ENCODE results near the gene PLA2G3. TPM values are rescaled to one million over a fixed set of nuclear protein-coding genes. Genes with fewer than 3 reads are reported as not detected.

Gene PLA2G3
- polyA plus RNA-seq, 2 of the 4 experiments (the other 2 are of a cell fraction): not detected

DNA sequence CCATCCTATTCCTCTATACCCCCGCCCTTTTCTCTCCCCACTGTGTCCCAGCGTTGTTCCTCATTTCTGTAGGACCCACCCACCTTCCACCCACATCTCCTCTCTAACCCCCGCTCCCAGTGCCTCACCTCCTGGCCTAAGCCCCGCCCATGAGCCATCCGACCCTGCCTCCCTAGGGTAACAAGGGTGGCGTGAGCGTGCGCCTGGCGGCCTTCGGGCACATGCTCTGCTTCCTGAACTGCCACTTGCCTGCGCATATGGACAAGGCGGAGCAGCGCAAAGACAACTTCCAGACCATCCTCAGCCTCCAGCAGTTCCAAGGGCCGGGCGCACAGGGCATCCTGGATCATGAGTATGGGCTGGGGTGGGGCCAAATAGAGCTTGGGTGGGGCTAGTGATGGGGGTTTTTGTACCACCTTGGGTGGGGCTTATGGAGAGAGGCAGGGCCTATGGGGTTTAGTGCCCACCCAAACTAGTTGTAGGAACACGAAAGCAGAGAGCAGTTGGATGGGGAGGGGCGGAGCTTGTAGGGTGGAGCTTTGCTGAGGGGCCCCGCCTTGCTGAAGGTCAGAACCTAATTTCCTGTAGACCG, 13.0 kb downstream of the PLA2G3 start:
- Histone ChIP-seq H3K4me2 (no peak overlapping the region), H3K27ac (no peak overlapping the region), H3K9me3 (no peaks in the 10 kb centered on the region), H3K4me1 (peaks cover 9% of the 10 kb centered on the region), H3K4me3 (no peak overlapping the region)
- ChIA-PET CTCF (interaction anchor here (0.8 to 3.3 kb wide), 3 partner anchors 14 to 20 kb away, joined by 3 to 17 read pairs (median 7); partner anchors contain the start of gene SELENOM), POLR2A (no interaction called here)
- TF ChIP-seq USF2 (IDR thresholded peaks at IDR 0.05) (no peak), ZFP36 (IDR thresholded peaks at IDR 0.05; ENCODE audit: borderline replicate concordance, partially characterized antibody) (no peak), CEBPB (IDR thresholded peaks at IDR 0.05) (no peak), KDM5A (IDR thresholded peaks at IDR 0.05) (no peak), SMC3 (IDR thresholded peaks at IDR 0.05) (no peak), RNF2 (IDR thresholded peaks at IDR 0.05; ENCODE audit: borderline replicate concordance, low read depth) (no peak), TP53 (CRISPR knock-in tag; IDR thresholded peaks at IDR 0.05) (no peak), FOSB (CRISPR knock-in tag; IDR thresholded peaks at IDR 0.05) (no peak), RFX5 (IDR thresholded peaks at IDR 0.05) (no peak), HEYL (CRISPR knock-in tag; IDR thresholded peaks at IDR 0.05) (no peak), BHLHE40 (IDR thresholded peaks at IDR 0.05; ENCODE audit: low read depth, low read length) (no peak), ZNF302 (CRISPR knock-in tag; IDR thresholded peaks at IDR 0.05) (no peak), SREBF2 (IDR thresholded peaks at IDR 0.05) (no peak), PHF8 (IDR thresholded peaks at IDR 0.05; ENCODE audit: borderline replicate concordance, low read depth) (no peak), RCOR1 (IDR thresholded peaks at IDR 0.05; ENCODE audit: low read depth, low read length) (no peak), CBX8 (IDR thresholded peaks at IDR 0.05) (no peak), CHD4 (IDR thresholded peaks at IDR 0.05; ENCODE audit: borderline replicate concordance) (no peak), ZC3H11A (IDR thresholded peaks at IDR 0.05) (no peak)
- TF ChIP-seq, protein P1, sequence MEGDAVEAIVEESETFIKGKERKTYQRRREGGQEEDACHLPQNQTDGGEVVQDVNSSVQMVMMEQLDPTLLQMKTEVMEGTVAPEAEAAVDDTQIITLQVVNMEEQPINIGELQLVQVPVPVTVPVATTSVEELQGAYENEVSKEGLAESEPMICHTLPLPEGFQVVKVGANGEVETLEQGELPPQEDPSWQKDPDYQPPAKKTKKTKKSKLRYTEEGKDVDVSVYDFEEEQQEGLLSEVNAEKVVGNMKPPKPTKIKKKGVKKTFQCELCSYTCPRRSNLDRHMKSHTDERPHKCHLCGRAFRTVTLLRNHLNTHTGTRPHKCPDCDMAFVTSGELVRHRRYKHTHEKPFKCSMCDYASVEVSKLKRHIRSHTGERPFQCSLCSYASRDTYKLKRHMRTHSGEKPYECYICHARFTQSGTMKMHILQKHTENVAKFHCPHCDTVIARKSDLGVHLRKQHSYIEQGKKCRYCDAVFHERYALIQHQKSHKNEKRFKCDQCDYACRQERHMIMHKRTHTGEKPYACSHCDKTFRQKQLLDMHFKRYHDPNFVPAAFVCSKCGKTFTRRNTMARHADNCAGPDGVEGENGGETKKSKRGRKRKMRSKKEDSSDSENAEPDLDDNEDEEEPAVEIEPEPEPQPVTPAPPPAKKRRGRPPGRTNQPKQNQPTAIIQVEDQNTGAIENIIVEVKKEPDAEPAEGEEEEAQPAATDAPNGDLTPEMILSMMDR (IDR thresholded peaks at IDR 0.05): no peak
- TF ChIP-seq, protein P2, sequence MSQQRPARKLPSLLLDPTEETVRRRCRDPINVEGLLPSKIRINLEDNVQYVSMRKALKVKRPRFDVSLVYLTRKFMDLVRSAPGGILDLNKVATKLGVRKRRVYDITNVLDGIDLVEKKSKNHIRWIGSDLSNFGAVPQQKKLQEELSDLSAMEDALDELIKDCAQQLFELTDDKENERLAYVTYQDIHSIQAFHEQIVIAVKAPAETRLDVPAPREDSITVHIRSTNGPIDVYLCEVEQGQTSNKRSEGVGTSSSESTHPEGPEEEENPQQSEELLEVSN (IDR thresholded peaks at IDR 0.05; ENCODE audit: borderline replicate concordance, low read depth): no peak
- 86% methylated on average over 15 of the region's 19 CpGs for WGBS (ENCODE audit: missing lambda C conversion rate)
- FAIRE-seq (no peak), DNase-seq (ENCODE audit: low read depth in 1 of 2, low spot score in 1 of 2) (no peak), ATAC-seq (no peak)

- TF ChIP-seq POLR2AphosphoS2 (conservative IDR thresholded peaks at IDR 0.05; ENCODE audit: low read length) (no peak), RFX5 (IDR thresholded peaks at IDR 0.05) (no peak), CEBPB (IDR thresholded peaks at IDR 0.05) (no peak)
- Histone ChIP-seq H3K4me1 (peaks cover 11% of the 10 kb centered on the region), H3K4me2 (no peak overlapping the region), H3K4me3 (no peak overlapping the region), H3K27ac (no peak overlapping the region), H3K9me3 (no peaks in the 10 kb centered on the region)
- DNase-seq (ENCODE audit: low read depth in 1 of 2, low spot score in 1 of 2): no peak
- FAIRE-seq: no peak
- POLR2A ChIA-PET: no interaction called here
- CTCF ChIA-PET: interaction anchor here (3.3 kb wide), 1 partner anchor 19 kb away, joined by 17 read pairs; the partner anchor contains the start of gene SELENOM
- WGBS (ENCODE audit: missing lambda C conversion rate): 97% methylated on average over 7 of the region's 13 CpGs
- no peak for ATAC-seq
Measured at GRCh38 chr22:31126869-31127175, 13.5 kb downstream of the PLA2G3 start.

Measured in A549 (cell line).